HG03066 (cell line): ENCODE measurements around the gene CD79B.
"Not testable (repeated sequence)": the region's sequence is repeated elsewhere in the genome, so short reads cannot be mapped to it uniquely, and the experiment has no call there.

ENCODE experiments used
- ATAC-seq: cut with Tn5 transposase; IDR thresholded peaks from one replicate; pipeline ENCODE4 v1.9.1; 2021; ENCODE audit warnings: low read depth; ENCODE audit not compliant: unreplicated experiment

CD79B gene

DNA sequence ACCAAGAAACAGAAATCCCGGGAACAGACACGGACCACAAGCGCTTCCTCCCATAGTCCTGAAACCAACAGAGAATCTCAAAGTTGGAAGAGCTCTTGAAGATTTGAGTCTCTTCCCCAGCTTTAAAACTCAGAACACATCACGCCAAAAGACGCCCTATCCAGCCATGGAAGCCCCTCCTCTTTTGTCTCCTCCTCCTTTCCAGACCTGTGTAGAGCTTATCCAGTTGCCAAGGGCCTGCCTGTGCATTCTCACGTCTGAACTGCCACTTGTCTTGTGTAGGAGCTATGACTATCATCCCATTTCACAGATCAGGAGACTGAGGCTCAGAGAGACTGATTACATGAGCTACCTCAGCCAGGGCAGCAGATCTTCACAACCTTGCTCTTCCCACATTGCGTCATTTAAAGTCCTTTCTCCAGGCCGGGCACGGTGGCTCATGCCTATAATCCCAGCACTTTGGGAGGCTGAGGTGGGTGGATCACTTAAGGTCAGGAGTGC is 49.5 kb downstream of the CD79B start:
- ATAC-seq, result not testable (repeated sequence)

- no peak for ATAC-seq
Observed at GRCh38 chr17:63881935-63882601, 50.1 kb downstream of the CD79B start, which contains the start of gene GH2. GH2 (minus strand) TSS chr17:63881944; CDS start chr17:63881801, 143 bp downstream.

- not testable (repeated sequence) for ATAC-seq
Observed at GRCh38 chr17:63881337-63881736, 50.8 kb downstream of the CD79B start.

GRCh38 chr17:63880706-63881105 is 51.4 kb downstream of the CD79B start:
- ATAC-seq, result no peak
